Naive thymus-derived CD4-positive, alpha-beta T cell (primary cell): ENCODE data around the gene DNMT3A. TPM values are rescaled to one million over a fixed set of nuclear protein-coding genes. Genes with fewer than 3 reads are reported as not detected.

ENCODE experiments used
- ATAC-seq: fragments of 150-1000 bp; cut with Tn5 transposase; 2 replicates; pipeline ENCODE4 v1.10.0; 2021; ENCODE audit warnings: mild to moderate bottlenecking, moderate library complexity
- CTCF ChIA-PET: fragments of 350-600 bp; sonication (Branson Sonifier 250); formaldehyde crosslinking; loops from one replicate; lab custom pipeline; 2021; ENCODE audit warnings: antibody characterized with exemption; lab: Charles Lee
- POLR2A ChIA-PET: fragments of 350-600 bp; sonication (Branson Sonifier 250); formaldehyde crosslinking; loops from one replicate; lab custom pipeline; 2021; ENCODE audit warnings: antibody characterized with exemption, inconsistent platforms; lab: Charles Lee
- DNase-seq, 9 donors: peaks; one replicate each; pipeline versions ENCODE4 v3.0.0 to v3.0.0-alpha.2; 2020 to 2022; ENCODE audit warnings: mixed read lengths in 1 of 9
- H3K27ac ChIP-seq: one replicate; pipeline ENCODE4 v1.7.0; 2013; ENCODE audit warnings: mild to moderate bottlenecking, low read depth, low read length, moderate library complexity
- H3K27me3 ChIP-seq, 2 donors: one replicate each; pipeline ENCODE4 v1.7.0; 2013; ENCODE audit warnings: low read length in 2 of 2, mild to moderate bottlenecking in 2 of 2, moderate library complexity in 2 of 2; ENCODE audit not compliant: control insufficient read depth in 2 of 2, insufficient read depth in 2 of 2
- H3K36me3 ChIP-seq, 3 experiments: 1 replicate in 2 of 3; 2 replicates in 1 of 3; pipeline ENCODE4 v1.7.0; 2013; ENCODE audit warnings: low read length in 3 of 3, mild to moderate bottlenecking in 3 of 3, moderate library complexity in 1 of 3; ENCODE audit not compliant: insufficient read depth in 3 of 3, control insufficient read depth in 2 of 3
- H3K4me1 ChIP-seq, 2 donors: one replicate each; pipeline ENCODE4 v1.7.0; 2013; ENCODE audit warnings: low read length in 2 of 2, mild to moderate bottlenecking in 2 of 2, moderate library complexity in 1 of 2; ENCODE audit not compliant: control insufficient read depth in 2 of 2, insufficient read depth in 2 of 2
- H3K4me3 ChIP-seq: 2 replicates; pipeline ENCODE4 v1.7.0; 2013; ENCODE audit warnings: mild to moderate bottlenecking, low read length
- H3K9me3 ChIP-seq, 3 experiments: 1 replicate in 2 of 3; 2 replicates in 1 of 3; pipeline ENCODE4 v1.7.0; 2013; ENCODE audit warnings: low read length in 3 of 3; ENCODE audit not compliant: control insufficient read depth in 2 of 3
- H3K27ac Mint-ChIP-seq, 9 donors: one replicate each; pipeline ENCODE4 v1.8.0; 2020 to 2022; ENCODE audit warnings: mixed read lengths in 9 of 9, mild to moderate bottlenecking in 8 of 9, moderate library complexity in 5 of 9, inconsistent platforms in 2 of 9
- H3K27me3 Mint-ChIP-seq, 5 donors: one replicate each; pipeline ENCODE4 v1.8.0; 2021 to 2022; ENCODE audit warnings: mixed read lengths in 5 of 5, mild to moderate bottlenecking in 1 of 5
- H3K36me3 Mint-ChIP-seq, 5 donors: one replicate each; pipeline ENCODE4 v1.8.0; 2020 to 2022; ENCODE audit warnings: mixed read lengths in 5 of 5, mild to moderate bottlenecking in 3 of 5, inconsistent platforms in 1 of 5
- H3K4me1 Mint-ChIP-seq, 7 donors: one replicate each; pipeline ENCODE4 v1.8.0; 2020 to 2022; ENCODE audit warnings: mixed read lengths in 7 of 7, mild to moderate bottlenecking in 3 of 7, inconsistent platforms in 1 of 7
- H3K4me3 Mint-ChIP-seq, 10 donors: one replicate each; pipeline ENCODE4 v1.8.0; 2020 to 2022; ENCODE audit warnings: mild to moderate bottlenecking in 10 of 10, mixed read lengths in 10 of 10, moderate library complexity in 6 of 10, inconsistent platforms in 2 of 10
- H3K9me3 Mint-ChIP-seq, 11 donors: one replicate each; pipeline ENCODE4 v1.8.0; 2020 to 2022; ENCODE audit warnings: mixed read lengths in 11 of 11, mild to moderate bottlenecking in 4 of 11, inconsistent platforms in 1 of 11, moderate library complexity in 1 of 11
- intact Hi-C, 2 donors: fragments of 100-400 bp; cut with micrococcal nuclease; formaldehyde crosslinking; loops; one replicate each; pipeline ENCODE4 v1.15.1; 2023
- polyA plus RNA-seq, 2 donors: library from polyadenylated mRNA; unstranded; fragments of 300-500 nt; fragmentation: Illumina TruSeq; gene quantifications; one replicate each; pipeline ENCODE4 v1.2.3, GENCODE V29; 2021
- total RNA-seq, 6 experiments: library from RNA in 5 of 6; stranded (reverse) in 5 of 6; gene quantifications; 1 replicate in 5 of 6; 2 replicates in 1 of 6; pipeline ENCODE4 v1.2.3 and lab custom pipeline; 2021 to 2026

The DNMT3A gene
- total and polyA plus RNA-seq, 7 experiments from 2014 or later, result 19.4 to 117 (median 80.7) TPM

- POLR2A ChIA-PET, result interaction anchor here (1.4 to 1.9 kb wide), 2 partner anchors 22 to 31 kb away, joined by 3 to 8 read pairs; no protein-coding TSS in a partner anchor
- H3K27ac Mint-ChIP-seq, result peak overlapping the region in 7 of 9 donors; percentile 2 to 88 (median 64)
These were observed 10.8 kb downstream of the DNMT3A start for GRCh38 chr2:25330937-25331336.

GRCh38 chr2:25330273-25330672, 11.5 kb downstream of the DNMT3A start:
- H3K4me1 ChIP-seq, result peaks cover 13 to 27% of the 10 kb centered on the region in 2 donors
- POLR2A ChIA-PET, result interaction anchor here (1.9 kb wide), 1 partner anchor 21 kb away, joined by 8 read pairs; no protein-coding TSS in a partner anchor
- H3K27me3 ChIP-seq, result no peaks in the 10 kb centered on the region
- peaks cover 0 to 14% (median 7%) of the 10 kb centered on the region in 3 experiments for H3K9me3 ChIP-seq
- Mint-ChIP-seq H3K4me3 (no peak overlapping the region), H3K27me3 (no peaks in the 10 kb centered on the region), H3K27ac (peak overlapping the region in 6 of 9 donors; percentile 16 to 84 (median 75)), H3K36me3 (peaks cover 22 to 45% (median 33%) of the 10 kb centered on the region in 5 donors), H3K4me1 (peaks cover 33 to 80% (median 66%) of the 10 kb centered on the region in 7 donors), H3K9me3 (peaks cover 0 to 25% (median 13%) of the 10 kb centered on the region in 11 donors)
- DNase-seq (no peak), ATAC-seq (no peak)
- CTCF ChIA-PET, result no interaction called here
- H3K36me3 ChIP-seq, result peaks cover 0 to 16% (median 0%) of the 10 kb centered on the region in 3 experiments
- no peak overlapping the region for H3K4me3 ChIP-seq
- intact Hi-C loops, result no loop called here
- no peak overlapping the region for H3K27ac ChIP-seq

More at GRCh38 chr2:25330937-25331336, 10.8 kb downstream of the DNMT3A start:
- Histone ChIP-seq H3K9me3 (peaks cover 0 to 14% (median 7%) of the 10 kb centered on the region in 3 experiments), H3K27me3 (no peaks in the 10 kb centered on the region), H3K4me1 (peaks cover 13 to 28% of the 10 kb centered on the region in 2 donors), H3K27ac (no peak overlapping the region), H3K4me3 (no peak overlapping the region), H3K36me3 (peaks cover 0 to 16% (median 0%) of the 10 kb centered on the region in 3 experiments)
- H3K4me1 Mint-ChIP-seq, result peaks cover 38 to 80% (median 65%) of the 10 kb centered on the region in 7 donors
- intact Hi-C loops, result no loop called here
- H3K9me3 Mint-ChIP-seq, result peaks cover 0 to 20% (median 13%) of the 10 kb centered on the region in 11 donors
- H3K27me3 Mint-ChIP-seq, result no peaks in the 10 kb centered on the region
- H3K36me3 Mint-ChIP-seq, result peaks cover 17 to 39% (median 28%) of the 10 kb centered on the region in 5 donors
- no peak for ATAC-seq
- CTCF ChIA-PET, result interaction anchor here (1.4 kb wide), 1 partner anchor 16 kb away, joined by 4 read pairs; no protein-coding TSS in a partner anchor
- peak overlapping the region in 1 of 10 donors; percentile 20 for H3K4me3 Mint-ChIP-seq
- DNase-seq, result no peak

GRCh38 chr2:25328152-25329085, 13.3 kb downstream of the DNMT3A start:
- no peak for DNase-seq
- no peaks in the 10 kb centered on the region for H3K27me3 Mint-ChIP-seq
- Histone ChIP-seq H3K27ac (no peak overlapping the region), H3K4me3 (no peak overlapping the region), H3K4me1 (peaks cover 5 to 21% of the 10 kb centered on the region in 2 donors), H3K9me3 (peaks cover 0 to 14% (median 7%) of the 10 kb centered on the region in 3 experiments), H3K36me3 (peaks cover 0 to 16% (median 0%) of the 10 kb centered on the region in 3 experiments), H3K27me3 (no peaks in the 10 kb centered on the region)
- POLR2A ChIA-PET, result interaction anchor here (0.6 to 1.4 kb wide), 3 partner anchors 19 to 166 kb away, joined by 3 read pairs; no protein-coding TSS in a partner anchor
- intact Hi-C loops, result no loop called here
- ATAC-seq, result no peak
- H3K4me3 Mint-ChIP-seq, result no peak overlapping the region
- peaks cover 30 to 78% (median 67%) of the 10 kb centered on the region in 7 donors for H3K4me1 Mint-ChIP-seq
- peak overlapping the region in 5 of 9 donors; percentile 16 to 76 (median 54) for H3K27ac Mint-ChIP-seq
- H3K9me3 Mint-ChIP-seq, result peaks cover 0 to 25% (median 13%) of the 10 kb centered on the region in 11 donors
- peaks cover 22 to 45% (median 33%) of the 10 kb centered on the region in 5 donors for H3K36me3 Mint-ChIP-seq
- CTCF ChIA-PET, result interaction anchor here (0.8 to 1.2 kb wide), 3 partner anchors 20 to 66 kb away, joined by 3 to 5 read pairs (median 4); no protein-coding TSS in a partner anchor

GRCh38 chr2:25326326-25327013, 15.3 kb downstream of the DNMT3A start:
- peaks cover 0 to 25% (median 13%) of the 10 kb centered on the region in 11 donors for H3K9me3 Mint-ChIP-seq
- Histone ChIP-seq H3K27ac (no peak overlapping the region), H3K9me3 (peaks cover 0 to 14% (median 7%) of the 10 kb centered on the region in 3 experiments), H3K36me3 (peaks cover 0 to 16% (median 0%) of the 10 kb centered on the region in 3 experiments), H3K4me1 (peaks cover 19% of the 10 kb centered on the region in 2 donors), H3K4me3 (no peak overlapping the region), H3K27me3 (no peaks in the 10 kb centered on the region)
- peak overlapping the region in 4 of 9 donors; percentile 11 to 70 (median 35) for H3K27ac Mint-ChIP-seq
- CTCF ChIA-PET, result interaction anchor here (0.8 to 1.5 kb wide), 2 partner anchors 10 to 14 kb away, joined by 5 to 6 read pairs; no protein-coding TSS in a partner anchor
- ATAC-seq, result no peak
- intact Hi-C loops, result no loop called here
- H3K4me1 Mint-ChIP-seq, result peaks cover 38 to 78% (median 68%) of the 10 kb centered on the region in 7 donors
- H3K36me3 Mint-ChIP-seq, result peaks cover 22 to 51% (median 33%) of the 10 kb centered on the region in 5 donors
- peak overlapping the region in 1 of 10 donors; percentile 3 for H3K4me3 Mint-ChIP-seq
- H3K27me3 Mint-ChIP-seq, result no peaks in the 10 kb centered on the region
- no peak for DNase-seq
- POLR2A ChIA-PET, result interaction anchor here (0.6 to 1.1 kb wide), 5 partner anchors 11 to 33 kb away, joined by 3 to 5 read pairs (median 3); no protein-coding TSS in a partner anchor

GRCh38 chr2:25324905-25325592, 16.7 kb downstream of the DNMT3A start:
- CTCF ChIA-PET, result interaction anchor here (0.7 kb wide), 1 partner anchor 12 kb away, joined by 3 read pairs; no protein-coding TSS in a partner anchor

More at GRCh38 chr2:25324905-25325592, 16.7 kb downstream of the DNMT3A start:
- H3K27ac Mint-ChIP-seq, result peak overlapping the region in 5 of 9 donors; percentile 25 to 83 (median 54)
- intact Hi-C loops, result no loop called here
- DNase-seq, result no peak
- H3K36me3 ChIP-seq, result peaks cover 0 to 16% (median 0%) of the 10 kb centered on the region in 3 experiments
- no peak overlapping the region for H3K4me3 ChIP-seq
- no peaks in the 10 kb centered on the region for H3K27me3 ChIP-seq
- no peak overlapping the region for H3K27ac ChIP-seq
- no peaks in the 10 kb centered on the region for H3K27me3 Mint-ChIP-seq
- H3K4me1 ChIP-seq, result peaks cover 19 to 22% of the 10 kb centered on the region in 2 donors
- H3K36me3 Mint-ChIP-seq, result peaks cover 27 to 49% (median 33%) of the 10 kb centered on the region in 5 donors
- H3K4me3 Mint-ChIP-seq, result no peak overlapping the region
- POLR2A ChIA-PET, result interaction anchor here (0.7 kb wide), 2 partner anchors 60 to 351 kb away, joined by 3 read pairs; no protein-coding TSS in a partner anchor
- peaks cover 0 to 14% (median 7%) of the 10 kb centered on the region in 3 experiments for H3K9me3 ChIP-seq
- ATAC-seq, result no peak
- H3K4me1 Mint-ChIP-seq, result peaks cover 40 to 73% (median 65%) of the 10 kb centered on the region in 7 donors
- H3K9me3 Mint-ChIP-seq, result peaks cover 0 to 25% (median 13%) of the 10 kb centered on the region in 11 donors
